Activated naive CD8-positive, alpha-beta T cell treated with anti-CD3 and anti-CD28 coated beads, Interleukin-2, amount 10 ng/mL, durations not matched to agents 7 days and 5 days (primary cell): ENCODE results near the gene ZBTB22. TPM values are rescaled to one million over a fixed set of nuclear protein-coding genes. Genes with fewer than 3 reads are reported as not detected.
A peak's percentile ranks its signal among the peaks of the same experiment; 100 is the strongest.
"Not testable (repeated sequence)": the region's sequence is repeated elsewhere in the genome, so short reads cannot be mapped to it uniquely, and the experiment has no call there.

Experiments
- ATAC-seq: fragments of 150-1000 bp; cut with Tn5 transposase; one replicate; pipeline ENCODE4 v1.10.0; 2021; ENCODE audit warnings: low read depth, moderate library complexity
- POLR2A ChIA-PET: fragments of 350-600 bp; sonication (Branson Sonifier 250); formaldehyde crosslinking; loops from one replicate; lab custom pipeline; 2021; ENCODE audit warnings: antibody characterized with exemption; lab: Charles Lee
- DNase-seq: peaks from one replicate; pipeline ENCODE4 v3.0.0; 2021
- H3K27ac Mint-ChIP-seq: one replicate; pipeline ENCODE4 v1.8.0; 2022; ENCODE audit warnings: mild to moderate bottlenecking, mixed read lengths
- H3K27me3 Mint-ChIP-seq: one replicate; pipeline ENCODE4 v1.8.0; 2022; ENCODE audit warnings: mild to moderate bottlenecking, moderate library complexity, mixed read lengths
- H3K36me3 Mint-ChIP-seq: one replicate; pipeline ENCODE4 v1.8.0; 2021; ENCODE audit warnings: mild to moderate bottlenecking, mixed read lengths
- H3K4me1 Mint-ChIP-seq: one replicate; pipeline ENCODE4 v1.8.0; 2021; ENCODE audit warnings: mixed read lengths
- H3K4me3 Mint-ChIP-seq: one replicate; pipeline ENCODE4 v1.8.0; 2022; ENCODE audit warnings: mild to moderate bottlenecking, moderate library complexity, mixed read lengths
- H3K9me3 Mint-ChIP-seq: one replicate; pipeline ENCODE4 v1.8.0; 2021; ENCODE audit warnings: mixed read lengths
- total RNA-seq, 2 experiments: library from RNA; stranded (reverse); gene quantifications; one replicate each; pipeline ENCODE4 v1.2.3, GENCODE V29; 2021

ZBTB22 gene
- total RNA-seq, 2 experiments from 2014 or later: 20.9 to 24.5 TPM

DNA sequence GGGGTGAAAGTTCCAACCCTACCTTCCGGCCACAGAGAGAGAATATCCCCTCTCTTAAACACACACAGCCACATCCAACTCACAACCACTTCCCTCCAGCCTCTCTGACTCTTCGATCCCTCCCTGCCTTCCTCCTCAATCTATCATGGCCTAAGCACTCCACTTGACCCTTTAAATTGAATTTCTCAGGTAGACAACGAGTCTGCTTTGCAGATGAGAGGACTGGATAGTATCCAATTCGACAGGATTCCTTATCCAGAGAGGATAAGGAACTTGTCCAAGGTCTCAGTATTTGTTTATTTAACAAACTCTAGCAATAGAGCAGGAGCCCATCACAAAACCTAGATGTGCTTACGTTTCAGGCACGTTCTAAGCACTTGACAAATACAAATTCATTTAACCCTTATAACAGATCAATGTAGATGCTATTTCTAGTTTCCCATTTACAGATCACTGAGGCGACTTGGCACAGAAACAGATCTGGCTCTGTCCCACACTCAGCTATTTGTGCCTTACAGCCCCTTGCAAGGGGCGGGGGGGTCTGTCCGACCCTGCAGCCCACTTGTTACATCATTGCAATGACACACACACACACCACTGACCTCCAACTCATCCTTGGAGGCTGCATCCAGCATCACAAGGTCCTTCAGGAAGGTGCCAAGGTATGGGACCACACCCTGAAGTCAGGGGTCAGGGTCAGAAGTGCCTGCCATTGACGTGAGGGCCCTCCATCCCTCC, 23.3 kb downstream of the ZBTB22 start:
- DNase-seq (no peak), ATAC-seq (no peak)
- H3K27me3 Mint-ChIP-seq: no peaks in the 10 kb centered on the region
- H3K36me3 Mint-ChIP-seq: peaks cover 21% of the 10 kb centered on the region
- H3K9me3 Mint-ChIP-seq: no peaks in the 10 kb centered on the region
- no peak overlapping the region for H3K27ac Mint-ChIP-seq
- POLR2A ChIA-PET: no interaction called here
- no peak overlapping the region for H3K4me3 Mint-ChIP-seq
- H3K4me1 Mint-ChIP-seq: peaks cover 22% of the 10 kb centered on the region

DNA sequence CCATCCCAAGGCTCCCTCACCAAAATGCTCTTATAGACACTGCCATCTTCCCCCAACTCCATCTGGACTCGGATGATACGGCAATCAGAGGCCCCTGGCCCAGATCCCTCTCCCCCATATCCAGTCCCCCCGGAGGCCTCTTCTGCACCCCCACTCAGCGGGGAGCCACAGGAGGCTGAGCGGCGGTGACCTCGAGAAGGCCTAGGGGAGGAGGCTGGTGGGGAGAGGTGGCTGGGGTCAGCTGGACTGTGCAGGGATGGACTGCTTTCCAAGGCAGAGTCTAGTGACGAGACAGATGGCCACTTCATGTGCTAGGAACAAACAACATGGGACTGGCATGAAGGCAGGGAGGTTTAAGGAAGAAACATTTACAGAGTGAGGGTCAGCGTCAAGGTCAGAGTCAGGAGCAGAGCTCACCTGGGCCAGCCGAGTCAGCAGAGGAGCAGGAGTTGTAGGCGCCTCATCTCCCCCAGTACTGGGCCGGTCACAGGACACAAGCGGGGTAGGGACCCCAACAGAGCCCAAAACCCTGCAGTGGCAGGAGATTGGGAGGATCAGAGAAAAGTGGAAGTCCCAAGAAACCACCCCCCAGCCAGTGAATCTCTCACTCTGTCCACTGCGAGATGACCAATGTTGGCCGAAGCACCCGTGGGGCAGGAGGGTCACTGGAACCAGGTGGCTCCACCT, 24.4 kb downstream of the ZBTB22 start:
- Mint-ChIP-seq H3K9me3 (no peaks in the 10 kb centered on the region), H3K36me3 (peaks cover 22% of the 10 kb centered on the region), H3K27me3 (no peaks in the 10 kb centered on the region), H3K4me3 (no peak overlapping the region), H3K27ac (peak overlapping the region; percentile 13), H3K4me1 (peaks cover 23% of the 10 kb centered on the region)
- DNase-seq: no peak
- POLR2A ChIA-PET: interaction anchor here (2.0 to 7.3 kb wide), 2 partner anchors 15 to 21 kb away, joined by 6 to 107 read pairs; partner anchors contain the start of genes B3GALT4, RPS18 and VPS52
- no peak for ATAC-seq

- H3K27me3 Mint-ChIP-seq: no peaks in the 10 kb centered on the region
- no peaks in the 10 kb centered on the region for H3K9me3 Mint-ChIP-seq
- POLR2A ChIA-PET: interaction anchor here (2.7 to 7.3 kb wide), 4 partner anchors 10 to 22 kb away, joined by 21 to 107 read pairs (median 46); partner anchors contain the start of genes B3GALT4, RGL2, RPS18 and TAPBP
- peaks cover 31% of the 10 kb centered on the region for H3K4me1 Mint-ChIP-seq
- peaks cover 22% of the 10 kb centered on the region for H3K36me3 Mint-ChIP-seq
- DNase-seq (no peak), ATAC-seq (no peak)
- peak overlapping the region; percentile 90 for H3K27ac Mint-ChIP-seq
- peak overlapping the region; percentile 96 for H3K4me3 Mint-ChIP-seq
Measured at GRCh38 chr6:33290459-33290858, 27.1 kb downstream of the ZBTB22 start.

- Mint-ChIP-seq H3K9me3 (no peaks in the 10 kb centered on the region), H3K27ac (peak overlapping the region; percentile 90), H3K27me3 (no peaks in the 10 kb centered on the region), H3K36me3 (peaks cover 22% of the 10 kb centered on the region), H3K4me1 (peaks cover 31% of the 10 kb centered on the region), H3K4me3 (peak overlapping the region; percentile 96)
- POLR2A ChIA-PET: interaction anchor here (0.6 to 7.3 kb wide), 15 partner anchors 8 to 435 kb away, joined by 3 to 107 read pairs (median 6); partner anchors contain the start of genes B3GALT4, RGL2, RPS18 and TAPBP
- ATAC-seq: peak; percentile 3
- DNase-seq: no peak
Measured at GRCh38 chr6:33289784-33290315, 27.7 kb downstream of the ZBTB22 start.

DNA sequence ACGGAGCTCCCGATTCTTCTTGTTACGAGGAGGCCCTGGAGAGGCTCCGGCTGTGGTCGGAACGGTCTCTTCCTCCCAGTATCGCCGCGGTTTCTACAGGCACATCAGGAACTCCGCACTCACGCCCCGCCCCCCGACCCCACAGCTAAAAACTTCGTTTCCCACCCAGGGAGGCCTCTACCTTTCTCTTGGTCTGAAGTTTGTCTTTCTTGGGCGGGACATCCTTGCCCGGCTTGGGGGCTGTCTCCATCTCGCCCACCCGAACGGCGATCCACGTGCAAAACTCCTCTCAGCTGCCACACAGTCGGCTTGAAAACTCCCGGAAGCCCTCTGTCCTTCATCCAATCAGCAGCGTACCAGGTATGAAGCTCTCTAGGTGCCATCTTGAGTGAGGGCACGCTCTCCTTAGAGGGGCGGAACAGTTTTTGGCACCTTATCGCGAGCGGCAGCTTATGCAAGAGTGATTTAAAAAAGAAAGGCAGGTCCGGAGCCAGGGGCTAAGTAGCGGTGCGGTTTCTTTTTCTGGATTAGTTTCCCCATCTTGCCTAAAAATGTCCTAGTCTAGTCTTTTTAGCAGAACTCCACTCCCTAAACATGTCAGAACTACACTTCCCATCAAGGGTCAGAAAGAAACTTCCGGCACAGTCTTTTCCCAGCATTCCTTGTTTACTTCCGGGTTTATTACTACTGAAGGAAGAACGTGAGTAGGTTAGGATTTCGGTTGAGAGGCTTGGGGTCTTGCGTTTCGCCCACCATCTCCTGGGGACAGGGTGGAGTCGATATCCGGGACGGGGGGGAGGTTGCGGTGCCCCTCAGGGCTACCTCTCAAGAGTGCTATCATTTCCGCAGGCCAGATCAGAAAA, 28.4 kb downstream of the ZBTB22 start, which contains the start of the genes PFDN6 and WDR46:
Gene PFDN6 (plus strand): TSS at position 681 of the 863 bp plus-strand sequence. CDS start 256 bp downstream, outside the sequence.
Gene WDR46 (minus strand): TSS at position 319 of the 863 bp plus-strand sequence. CDS start 69 bp downstream, at position 250.
- Mint-ChIP-seq H3K36me3 (peaks cover 22% of the 10 kb centered on the region), H3K4me1 (peaks cover 31% of the 10 kb centered on the region), H3K27ac (peak within 1 kb of the TSS; percentile 90), H3K27me3 (no peaks in the 10 kb centered on the region), H3K9me3 (no peaks in the 10 kb centered on the region), H3K4me3 (peak within 1 kb of the TSS; percentile 96)
- POLR2A ChIA-PET: interaction anchor here (0.5 to 7.3 kb wide), 20 partner anchors 8 to 434 kb away, joined by 3 to 107 read pairs (median 6); partner anchors contain the start of genes B3GALT4, CUTA, RGL2 and RPS18
- DNase-seq (peak; percentile 74), ATAC-seq (peak; percentile 97)

- Mint-ChIP-seq H3K4me1 (peaks cover 31% of the 10 kb centered on the region), H3K36me3 (peaks cover 22% of the 10 kb centered on the region), H3K9me3 (no peaks in the 10 kb centered on the region), H3K4me3 (peak overlapping the region; percentile 96), H3K27ac (peak overlapping the region; percentile 90), H3K27me3 (no peaks in the 10 kb centered on the region)
- DNase-seq (no peak), ATAC-seq (peak; percentile 0)
- POLR2A ChIA-PET: interaction anchor here (0.8 to 7.3 kb wide), 15 partner anchors 7 to 316 kb away, joined by 3 to 107 read pairs (median 6); partner anchors contain the start of genes B3GALT4, CUTA, RGL2 and RPS18
Measured at GRCh38 chr6:33288141-33288920, 29.2 kb downstream of the ZBTB22 start.

DNA sequence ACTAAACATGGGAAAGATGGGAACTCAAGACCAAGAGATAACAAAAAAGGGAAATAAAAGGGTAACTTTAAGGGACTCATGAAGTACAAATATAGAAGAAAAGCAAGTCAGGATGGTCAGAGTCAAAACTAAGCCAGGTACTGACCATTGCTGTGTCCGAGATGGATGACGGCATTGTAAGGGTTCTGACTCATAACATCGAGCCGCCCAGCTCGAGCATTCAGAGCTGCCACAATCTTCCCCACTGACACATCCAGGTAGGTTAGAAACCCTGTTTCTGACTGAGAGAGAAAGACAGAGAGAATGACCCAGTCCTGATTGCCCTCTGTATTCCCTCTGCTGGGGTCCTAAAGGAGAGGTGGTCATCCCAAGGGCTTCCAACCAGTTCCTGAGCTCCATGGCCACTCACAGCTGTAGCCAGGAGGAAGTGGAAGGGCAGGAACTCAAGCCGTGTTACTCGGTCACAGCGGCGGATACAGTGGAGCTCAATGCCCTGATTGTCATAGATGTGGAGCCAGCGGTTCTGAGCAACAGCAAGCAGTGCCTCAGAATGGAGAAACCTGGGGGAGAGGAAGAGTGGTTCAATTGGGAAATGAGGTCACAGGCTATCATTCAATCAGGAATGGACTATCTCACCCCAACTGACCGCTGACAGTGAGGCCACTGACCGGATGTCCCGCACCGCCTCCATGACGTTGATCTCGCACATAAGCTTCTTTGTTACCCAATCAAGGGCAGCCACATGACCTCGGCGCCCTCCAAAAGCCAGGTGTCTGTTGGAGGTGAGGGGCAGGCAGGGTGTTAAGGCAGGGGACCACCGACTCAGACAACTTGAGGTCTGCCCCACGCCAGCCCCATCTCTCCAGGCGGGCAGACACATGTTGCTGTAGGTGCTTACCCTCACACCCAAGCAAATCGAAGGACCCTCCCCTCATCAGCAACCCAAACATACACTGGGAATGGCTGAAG, 30.3 kb downstream of the ZBTB22 start:
- Mint-ChIP-seq H3K4me1 (peaks cover 31% of the 10 kb centered on the region), H3K27me3 (no peaks in the 10 kb centered on the region), H3K27ac (peak overlapping the region; percentile 26), H3K4me3 (peak overlapping the region; percentile 96), H3K36me3 (peaks cover 20% of the 10 kb centered on the region), H3K9me3 (no peaks in the 10 kb centered on the region)
- ATAC-seq (no peak), DNase-seq (no peak)
- POLR2A ChIA-PET: interaction anchor here (1.0 to 7.3 kb wide), 6 partner anchors 9 to 25 kb away, joined by 3 to 107 read pairs (median 14); partner anchors contain the start of genes B3GALT4, RGL2, RPS18 and TAPBP

DNA sequence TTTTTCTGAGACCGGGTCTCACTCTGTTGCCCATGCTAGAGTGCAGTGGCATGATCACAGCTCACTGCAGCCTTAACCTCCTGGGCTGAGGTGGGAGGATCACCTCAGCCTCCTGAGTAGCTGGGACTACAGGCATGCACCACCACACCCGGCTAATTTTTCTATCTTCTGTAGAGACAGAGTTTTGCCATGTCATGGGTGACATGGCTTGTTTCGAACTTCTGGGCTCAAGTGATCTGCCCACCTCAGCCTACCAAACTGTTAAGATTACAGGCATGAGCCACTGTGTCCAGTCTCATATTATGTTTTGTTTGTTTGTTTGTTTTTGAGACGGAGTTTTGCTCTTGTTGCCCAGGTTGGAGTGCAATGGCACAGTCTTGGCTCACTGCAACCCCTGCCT, 32.3 kb downstream of the ZBTB22 start:
- H3K4me1 Mint-ChIP-seq: peaks cover 25% of the 10 kb centered on the region
- H3K9me3 Mint-ChIP-seq: not testable (repeated sequence)
- peaks cover 12% of the 10 kb centered on the region for H3K36me3 Mint-ChIP-seq

GRCh38 chr6:33280539-33280938, 37.0 kb downstream of the ZBTB22 start:
- ATAC-seq (no peak), DNase-seq (peak; percentile 26)
- POLR2A ChIA-PET: interaction anchor here (1.3 kb wide), 1 partner anchor 9 kb away, joined by 6 read pairs; the partner anchor contains the start of genes PFDN6 and WDR46
- peaks cover 17% of the 10 kb centered on the region for H3K36me3 Mint-ChIP-seq
- no peak overlapping the region for H3K4me3 Mint-ChIP-seq
- no peaks in the 10 kb centered on the region for H3K27me3 Mint-ChIP-seq
- H3K27ac Mint-ChIP-seq: peak overlapping the region; percentile 54
- peaks cover 25% of the 10 kb centered on the region for H3K4me1 Mint-ChIP-seq
- no peaks in the 10 kb centered on the region for H3K9me3 Mint-ChIP-seq

More for the DNA sequence above, 32.3 kb downstream of the ZBTB22 start:
- not testable (repeated sequence) for H3K4me3 Mint-ChIP-seq, H3K27ac Mint-ChIP-seq, H3K27me3 Mint-ChIP-seq, ATAC-seq, DNase-seq
- POLR2A ChIA-PET: interaction anchor here (2.1 kb wide), 1 partner anchor 14 kb away, joined by 6 read pairs; the partner anchor contains the start of gene RGL2

DNA sequence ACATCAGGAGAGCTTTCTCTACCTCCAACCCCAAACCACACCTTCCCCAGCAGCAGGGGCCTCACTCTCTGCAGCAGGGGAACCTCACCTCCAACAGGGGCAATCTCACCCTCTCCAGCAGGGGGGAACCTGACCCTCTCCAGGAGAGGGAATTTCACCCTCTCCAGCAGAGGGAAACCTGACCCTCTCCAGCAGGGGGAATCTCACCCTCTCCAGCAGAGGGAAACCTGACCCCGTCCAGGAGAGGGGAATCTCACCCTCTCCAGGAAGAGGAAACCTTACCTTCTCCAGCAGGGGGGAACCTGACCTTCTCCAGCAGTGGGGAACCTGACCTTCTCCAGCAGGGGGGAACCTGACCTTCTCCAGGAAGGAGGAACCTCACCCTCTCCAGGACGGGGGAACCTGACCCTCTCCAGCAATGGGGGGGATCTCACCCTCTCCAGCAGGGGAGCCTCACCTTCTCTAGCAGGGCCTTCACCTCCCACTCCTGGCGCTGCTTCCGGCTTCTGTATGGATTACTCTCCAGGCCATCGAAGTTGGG, 37.5 kb downstream of the ZBTB22 start:
- no peak for DNase-seq
- peaks cover 30% of the 10 kb centered on the region for H3K4me1 Mint-ChIP-seq
- peak overlapping the region; percentile 64 for H3K27ac Mint-ChIP-seq
- H3K4me3 Mint-ChIP-seq: no peak overlapping the region
- peaks cover 20% of the 10 kb centered on the region for H3K36me3 Mint-ChIP-seq
- H3K27me3 Mint-ChIP-seq: no peaks in the 10 kb centered on the region
- no peaks in the 10 kb centered on the region for H3K9me3 Mint-ChIP-seq
- no peak for ATAC-seq
- POLR2A ChIA-PET: interaction anchor here (1.3 to 4.3 kb wide), 2 partner anchors 9 kb away, joined by 6 to 107 read pairs; partner anchors contain the start of genes PFDN6 and WDR46
